SK-N-SH (cell line): ENCODE data around the gene HHAT. TPM values are rescaled to one million over a fixed set of nuclear protein-coding genes. Genes with fewer than 3 reads are reported as not detected.

Experiments
- CTCF ChIA-PET: fragments of 300-600, 350-600 bp; formaldehyde crosslinking; extraction: SDS; loops from one replicate; lab custom pipeline; 2021; lab: Yijun Ruan, JAX
- POLR2A ChIA-PET: fragments of 350-600 bp; sonication (Branson Sonifier 250); formaldehyde crosslinking; extraction: SDS; loops from one replicate; lab custom pipeline; 2020; ENCODE audit warnings: antibody characterized with exemption, inconsistent platforms; lab: Yijun Ruan, JAX
- DNase-seq: peaks from one replicate; pipeline ENCODE4 v3.0.0; 2012
- H2AFZ ChIP-seq: fragments of 200-600 bp; sonication (generic); 2 replicates; pipeline ENCODE4 v1.8.1; 2016; ENCODE audit warnings: antibody characterized with exemption, mild to moderate bottlenecking, low read depth
- H3F3A ChIP-seq: fragments of 200-600 bp; sonication (generic); replicated peaks from 2 replicates; pipeline ENCODE3; 2016; ENCODE audit warnings: antibody characterized with exemption, mild to moderate bottlenecking; ENCODE audit not compliant: insufficient read depth
- H3K27ac ChIP-seq, 2 experiments: fragments of 200-500 bp in 1 of 2; fragments of 200-600 bp in 1 of 2; sonication (Bioruptor generic) in 1 of 2; sonication (generic), shearing (Covaris generic) in 1 of 2; 2 replicates each; pipeline versions ENCODE4 v1.5.1 to v1.6.1; 2014 to 2016; ENCODE audit warnings: low read depth in 2 of 2, inconsistent platforms in 1 of 2, low read length in 1 of 2, mild to moderate bottlenecking in 1 of 2, mixed read lengths in 1 of 2
- H3K27me3 ChIP-seq: fragments of 200-600 bp; sonication (generic), shearing (Covaris generic); 2 replicates; pipeline ENCODE4 v1.6.1; 2016; ENCODE audit warnings: mixed run types; ENCODE audit not compliant: insufficient read depth
- H3K36me3 ChIP-seq, 2 experiments: fragments of 200-500 bp in 1 of 2; fragments of 200-600 bp in 1 of 2; sonication (Bioruptor generic) in 1 of 2; sonication (generic) in 1 of 2; replicated peaks in 1 of 2; 2 replicates each; pipeline versions ENCODE3 to v1.5.1; 2014 to 2016; ENCODE audit warnings: low read length in 1 of 2, mild to moderate bottlenecking in 1 of 2; ENCODE audit not compliant: insufficient read depth in 2 of 2, control insufficient read depth in 1 of 2
- H3K4me1 ChIP-seq, 2 experiments: fragments of 200-500 bp in 1 of 2; fragments of 200-600 bp in 1 of 2; sonication (Bioruptor generic) in 1 of 2; sonication (generic), shearing (Covaris generic) in 1 of 2; 2 replicates each; pipeline versions ENCODE4 v1.5.1 to v1.6.1; 2014 to 2016; ENCODE audit warnings: low read depth in 1 of 2, low read length in 1 of 2, mixed run types in 1 of 2; ENCODE audit not compliant: insufficient read depth in 2 of 2, control insufficient read depth in 1 of 2
- H3K4me2 ChIP-seq: fragments of 200-600 bp; sonication (generic), shearing (Covaris generic); 2 replicates; pipeline ENCODE4 v1.6.1; 2017; ENCODE audit warnings: mixed run types
- H3K4me3 ChIP-seq, 2 experiments: fragments of 200-500 bp in 1 of 2; fragments of 200-600 bp in 1 of 2; sonication (Bioruptor generic) in 1 of 2; sonication (generic), shearing (Covaris generic) in 1 of 2; 2 replicates each; pipeline versions ENCODE4 v1.5.1 to v1.8.1; 2014 to 2016; ENCODE audit warnings: low read depth in 2 of 2, inconsistent platforms in 1 of 2, low read length in 1 of 2, mild to moderate bottlenecking in 1 of 2, mixed read lengths in 1 of 2, moderate library complexity in 1 of 2
- H3K79me2 ChIP-seq: fragments of 200-600 bp; sonication (generic); 2 replicates; pipeline ENCODE4 v1.8.1; 2017; ENCODE audit warnings: mild to moderate bottlenecking; ENCODE audit not compliant: insufficient read depth
- H3K9ac ChIP-seq: fragments of 200-600 bp; sonication (generic); 2 replicates; pipeline ENCODE4 v1.6.1; 2017; ENCODE audit warnings: mixed run types
- H3K9me2 ChIP-seq: fragments of 200-600 bp; sonication (generic); 2 replicates; pipeline ENCODE4 v1.6.1; 2017; ENCODE audit warnings: mixed run types
- H3K9me3 ChIP-seq: fragments of 200-600 bp; sonication (generic); 2 replicates; pipeline ENCODE4 v1.6.1; 2017; ENCODE audit warnings: mixed run types, mild to moderate bottlenecking, moderate library complexity
- H4K20me1 ChIP-seq: fragments of 200-600 bp; sonication (generic); 2 replicates; pipeline ENCODE4 v1.6.1; 2017; ENCODE audit warnings: mild to moderate bottlenecking, mixed run types; ENCODE audit not compliant: insufficient read depth
- CTCF ChIP-seq: fragments of 200-600 bp; sonication (generic); IDR thresholded peaks from 2 replicates; pipeline ENCODE4 v1.6.1; 2017; ENCODE audit warnings: antibody characterized with exemption, mild to moderate bottlenecking, moderate library complexity
- FOXJ3 ChIP-seq: sonication (generic); formaldehyde crosslinking; IDR thresholded peaks from 2 replicates; pipeline ENCODE4 v1.5.1; 2020; ENCODE audit warnings: mild to moderate bottlenecking, missing genetic modification reagents
- GABPA ChIP-seq: IDR thresholded peaks from 2 replicates; pipeline ENCODE4 v1.4.0; 2012; ENCODE audit warnings: low read depth, mild to moderate bottlenecking
- JUND ChIP-seq: IDR thresholded peaks from 2 replicates; pipeline ENCODE4 v1.4.0; 2012
- MAX ChIP-seq: IDR thresholded peaks from 2 replicates; pipeline ENCODE4 v1.4.0; 2012; ENCODE audit warnings: low read depth
- MEF2A ChIP-seq: IDR thresholded peaks from 2 replicates; pipeline ENCODE4 v1.4.0; 2012; ENCODE audit warnings: low read depth, borderline replicate concordance
- NFIC ChIP-seq: IDR thresholded peaks from 2 replicates; pipeline ENCODE4 v1.4.0; 2012; ENCODE audit warnings: borderline replicate concordance
- PBX3 ChIP-seq: IDR thresholded peaks from 2 replicates; pipeline ENCODE4; 2012
- REST ChIP-seq: IDR thresholded peaks from 2 replicates; pipeline ENCODE4 v1.6.1; 2012; ENCODE audit warnings: mild to moderate bottlenecking, low read depth, low read length, moderate library complexity
- RXRA ChIP-seq: IDR thresholded peaks from 2 replicates; pipeline ENCODE4 v1.4.0; 2012; ENCODE audit warnings: low read depth, mild to moderate bottlenecking, borderline replicate concordance
- TCF12 ChIP-seq: IDR thresholded peaks from 2 replicates; pipeline ENCODE4 v1.4.0; 2012
- USF1 ChIP-seq: IDR thresholded peaks from 2 replicates; pipeline ENCODE4 v1.4.0; 2012; ENCODE audit warnings: low read depth, borderline replicate concordance
- YY1 ChIP-seq: IDR thresholded peaks from 2 replicates; pipeline ENCODE4 v1.4.0; 2012; ENCODE audit warnings: low read depth, mild to moderate bottlenecking
- ZBTB33 ChIP-seq: IDR thresholded peaks from 2 replicates; pipeline ENCODE4 v1.4.0; 2012; ENCODE audit warnings: low read depth, borderline replicate concordance
- WGBS: methylation state at CpG from one replicate; pipeline ENCODE4 v1.1.6; 2017; ENCODE audit warnings: low lambda C conversion rate; 5-methylcytosine and 5-hydroxymethylcytosine counted together
- polyA plus RNA-seq, 3 experiments: library from polyadenylated mRNA; depleted of rRNA; stranded (reverse); fragments of >200 nt; gene quantifications; 2 replicates each; pipeline ENCODE4 v1.2.3, GENCODE V29; 2012

Gene HHAT
- polyA plus RNA-seq, 1 of the 3 experiments (the other 2 are of a cell fraction) = 8.1 TPM

GRCh38 chr1:210340311-210340710, 11.6 kb downstream of the HHAT start:
- no peak for TF ChIP-seq CTCF
- no peak for TF ChIP-seq USF1
- no peak for TF ChIP-seq NFIC
- TF ChIP-seq JUND = no peak
- TF ChIP-seq YY1 = no peak
- no peak for TF ChIP-seq MAX
- TF ChIP-seq PBX3 = no peak
- no peak for TF ChIP-seq GABPA
- no peak for TF ChIP-seq FOXJ3
- no peaks in the 10 kb centered on the region for H3K36me3 ChIP-seq
- CTCF ChIA-PET = interaction anchor here (1.0 to 1.8 kb wide), 3 partner anchors 11 to 67 kb away, joined by 3 to 8 read pairs (median 4); no protein-coding TSS in a partner anchor

GRCh38 chr1:210340841-210341240, 12.1 kb downstream of the HHAT start:
- H3K9ac ChIP-seq = no peak overlapping the region
- H3K4me2 ChIP-seq = no peak overlapping the region
- H3K4me1 ChIP-seq = peaks cover 5 to 13% of the 10 kb centered on the region in 2 experiments; a peak in 2 of 4 replicates
- CTCF ChIA-PET = interaction anchor here (1.0 to 1.8 kb wide), 4 partner anchors 11 to 66 kb away, joined by 3 to 8 read pairs (median 4); no protein-coding TSS in a partner anchor
- no peaks in the 10 kb centered on the region for H3K9me3 ChIP-seq
- DNase-seq = no peak
- no peak for TF ChIP-seq YY1
- no peak for TF ChIP-seq REST
- TF ChIP-seq MEF2A = no peak
- TF ChIP-seq ZBTB33 = no peak
- TF ChIP-seq RXRA = no peak
- TF ChIP-seq TCF12 = no peak
- no peaks in the 10 kb centered on the region for H4K20me1 ChIP-seq
- no peak overlapping the region for H3K4me3 ChIP-seq
- POLR2A ChIA-PET = no interaction called here
- no peaks in the 10 kb centered on the region for H3K36me3 ChIP-seq
- H3F3A ChIP-seq = no peaks in the 10 kb centered on the region
- WGBS = 77% methylated on average over 2 of the region's 2 CpGs
- no peaks in the 10 kb centered on the region for H3K27me3 ChIP-seq
- H3K27ac ChIP-seq = no peak overlapping the region
- H3K79me2 ChIP-seq = no peaks in the 10 kb centered on the region
- H2AFZ ChIP-seq = no peak overlapping the region
- no peaks in the 10 kb centered on the region for H3K9me2 ChIP-seq

More at GRCh38 chr1:210340311-210340710, 11.6 kb downstream of the HHAT start:
- Histone ChIP-seq H3K4me2 (no peak overlapping the region), H3K27me3 (no peaks in the 10 kb centered on the region), H3K79me2 (no peaks in the 10 kb centered on the region), H2AFZ (no peak overlapping the region), H3K4me1 (peaks cover 5 to 13% of the 10 kb centered on the region in 2 experiments; a peak in 2 of 4 replicates), H3K9ac (no peak overlapping the region), H3K27ac (no peak overlapping the region), H3F3A (no peaks in the 10 kb centered on the region), H3K4me3 (no peak overlapping the region), H4K20me1 (no peaks in the 10 kb centered on the region), H3K9me3 (no peaks in the 10 kb centered on the region), H3K9me2 (no peaks in the 10 kb centered on the region)
- POLR2A ChIA-PET = no interaction called here
- 94% methylated on average over 3 of the region's 3 CpGs for WGBS
- DNase-seq = no peak
